Measurements from ENCODE around the gene ZFAND6. TPM values are rescaled to one million over a fixed set of nuclear protein-coding genes. Genes with fewer than 3 reads are reported as not detected.
"Not testable (repeated sequence)": the region's sequence is repeated elsewhere in the genome, so short reads cannot be mapped to it uniquely, and the experiment has no call there.

Gene ZFAND6
- total RNA-seq, 1 experiment from 2014 or later, result 41.4 TPM

GRCh38 chr15:80042568-80042967 lies 16.9 kb upstream of the ZFAND6 start:
- no peak overlapping the region for H3K27ac ChIP-seq (ENCODE audit: low read depth, low read length, poor library complexity, severe bottlenecking)
- H3K9me3 ChIP-seq (ENCODE audit: low read depth, low read length, poor library complexity, severe bottlenecking), result no peaks in the 10 kb centered on the region
- BruUV-seq (replicated peaks), result no TSS peak
- H3K27me3 ChIP-seq (replicated peaks; ENCODE audit: insufficient read depth, low read depth, low read length, poor library complexity), result no peaks in the 10 kb centered on the region
- no peak for TF ChIP-seq CTCF (conservative IDR thresholded peaks at IDR 0.05; ENCODE audit: low read depth, low read length)
- H3K36me3 ChIP-seq (ENCODE audit: insufficient read depth, low read length, poor library complexity, severe bottlenecking), result no peaks in the 10 kb centered on the region
- no peak overlapping the region for H3K4me3 ChIP-seq (ENCODE audit: low read depth, low read length, poor library complexity, severe bottlenecking)
- intact Hi-C loops (cut with micrococcal nuclease; ENCODE audit: unreplicated experiment), result no loop called here
- ChIA-PET CTCF (no interaction called here), POLR2A (ENCODE audit: low non-redundant PET) (no interaction called here)
- no peak for DNase-seq (ENCODE audit: low spot score)
- H3K4me1 ChIP-seq (ENCODE audit: insufficient read depth, low read length, poor library complexity, severe bottlenecking), result no peaks in the 10 kb centered on the region

- H3K36me3 ChIP-seq (ENCODE audit: insufficient read depth, low read length, poor library complexity, severe bottlenecking); H3K27me3 ChIP-seq (replicated peaks; ENCODE audit: insufficient read depth, low read depth, low read length, poor library complexity); H3K9me3 ChIP-seq (ENCODE audit: low read depth, low read length, poor library complexity, severe bottlenecking); intact Hi-C loops (cut with micrococcal nuclease; ENCODE audit: unreplicated experiment); POLR2A ChIA-PET (ENCODE audit: low non-redundant PET); H3K4me3 ChIP-seq (ENCODE audit: low read depth, low read length, poor library complexity, severe bottlenecking); H3K27ac ChIP-seq (ENCODE audit: low read depth, low read length, poor library complexity, severe bottlenecking); DNase-seq (ENCODE audit: low spot score); H3K4me1 ChIP-seq (ENCODE audit: insufficient read depth, low read length, poor library complexity, severe bottlenecking); BruUV-seq (replicated peaks); CTCF ChIA-PET: not testable (repeated sequence)
These were observed 14.3 kb upstream of the ZFAND6 start for GRCh38 chr15:80045219-80045618.

GRCh38 chr15:80049046-80049445 lies 10.4 kb upstream of the ZFAND6 start:
- Histone ChIP-seq H3K4me3 (ENCODE audit: low read depth, low read length, poor library complexity, severe bottlenecking) (no peak overlapping the region), H3K36me3 (ENCODE audit: insufficient read depth, low read length, poor library complexity, severe bottlenecking) (no peaks in the 10 kb centered on the region), H3K4me1 (ENCODE audit: insufficient read depth, low read length, poor library complexity, severe bottlenecking) (no peaks in the 10 kb centered on the region), H3K27me3 (replicated peaks; ENCODE audit: insufficient read depth, low read depth, low read length, poor library complexity) (no peaks in the 10 kb centered on the region), H3K27ac (ENCODE audit: low read depth, low read length, poor library complexity, severe bottlenecking) (no peak overlapping the region), H3K9me3 (ENCODE audit: low read depth, low read length, poor library complexity, severe bottlenecking) (no peaks in the 10 kb centered on the region)
- BruUV-seq (replicated peaks), result no TSS peak
- CTCF ChIA-PET, result no interaction called here
- DNase-seq (ENCODE audit: low spot score), result no peak
- intact Hi-C loops (cut with micrococcal nuclease; ENCODE audit: unreplicated experiment), result no loop called here
- no peak for TF ChIP-seq EZH2 (IDR thresholded peaks at IDR 0.05; ENCODE audit: borderline replicate concordance, low read depth, low read length, poor library complexity, severe bottlenecking)
- POLR2A ChIA-PET (ENCODE audit: low non-redundant PET), result no interaction called here

- TF ChIP-seq CTCF (conservative IDR thresholded peaks at IDR 0.05; ENCODE audit: low read depth, low read length) (no peak), EZH2 (IDR thresholded peaks at IDR 0.05; ENCODE audit: borderline replicate concordance, low read depth, low read length, poor library complexity, severe bottlenecking) (no peak)
- no peak overlapping the region for H3K4me3 ChIP-seq (ENCODE audit: low read depth, low read length, poor library complexity, severe bottlenecking)
- DNase-seq (ENCODE audit: low spot score), result no peak
- H3K9me3 ChIP-seq (ENCODE audit: low read depth, low read length, poor library complexity, severe bottlenecking), result no peaks in the 10 kb centered on the region
- no peaks in the 10 kb centered on the region for H3K36me3 ChIP-seq (ENCODE audit: insufficient read depth, low read length, poor library complexity, severe bottlenecking)
- no peaks in the 10 kb centered on the region for H3K4me1 ChIP-seq (ENCODE audit: insufficient read depth, low read length, poor library complexity, severe bottlenecking)
- intact Hi-C loops (cut with micrococcal nuclease; ENCODE audit: unreplicated experiment), result loop anchor here (10.0 kb wide), 2 partner anchors 128 to 182 kb away; no protein-coding TSS in a partner anchor
- H3K27ac ChIP-seq (ENCODE audit: low read depth, low read length, poor library complexity, severe bottlenecking), result no peak overlapping the region
- POLR2A ChIA-PET (ENCODE audit: low non-redundant PET), result no interaction called here
- BruUV-seq (replicated peaks), result no TSS peak
- no peaks in the 10 kb centered on the region for H3K27me3 ChIP-seq (replicated peaks; ENCODE audit: insufficient read depth, low read depth, low read length, poor library complexity)
- CTCF ChIA-PET, result no interaction called here
These were observed 6.7 kb upstream of the ZFAND6 start for GRCh38 chr15:80052597-80053304.

Data from A673 (cell line).